HG03378 (cell line): Measurements from ENCODE around the gene C5orf22.
"Not testable (repeated sequence)": the region's sequence is repeated elsewhere in the genome, so short reads cannot be mapped to it uniquely, and the experiment has no call there.

Experiments used
- ATAC-seq: cut with Tn5 transposase; IDR thresholded peaks from one replicate; pipeline ENCODE4 v1.9.1; 2021; ENCODE audit warnings: mild to moderate bottlenecking, moderate library complexity; ENCODE audit not compliant: unreplicated experiment

Gene C5orf22

DNA sequence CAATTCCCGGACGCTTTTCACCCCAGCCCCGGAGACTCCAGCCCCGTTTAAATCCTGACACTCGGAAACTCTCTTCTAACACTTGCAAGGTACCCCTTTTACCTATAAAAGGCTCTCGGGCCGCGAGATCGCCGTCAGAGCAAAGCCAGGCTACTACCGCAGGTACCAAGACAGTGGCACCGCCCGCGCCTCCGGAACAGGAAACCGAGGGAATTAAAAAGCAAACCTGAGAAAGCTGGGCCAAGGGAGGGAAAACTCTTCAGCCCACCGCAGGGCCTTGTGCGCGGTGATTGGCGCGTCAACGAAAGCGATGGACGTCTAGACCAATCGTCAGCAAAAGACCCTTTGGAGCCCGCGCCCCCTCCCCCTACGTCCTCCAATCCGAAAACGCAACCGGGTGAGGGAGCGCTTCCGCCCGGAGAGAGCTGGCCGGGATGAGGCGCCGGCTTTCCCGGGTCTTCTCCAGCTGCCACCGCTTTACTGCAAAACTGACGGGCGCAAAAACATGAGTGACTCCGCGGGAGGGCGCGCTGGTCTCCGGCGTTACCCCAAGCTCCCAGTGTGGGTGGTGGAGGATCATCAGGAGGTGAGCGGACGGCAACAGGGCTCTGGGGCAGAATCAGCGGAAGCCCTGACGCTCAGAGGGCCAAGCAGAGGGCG lies at the start of gene C5orf22, which contains the start of gene DROSHA:
Gene C5orf22 (plus strand): TSS at position 414 of the 660 bp plus-strand sequence. CDS start 92 bp downstream, at position 506.
Gene DROSHA (minus strand): TSS at position 206 of the 660 bp plus-strand sequence. CDS start 3,034 bp downstream, outside the sequence.
- peak; percentile 95 for ATAC-seq

DNA sequence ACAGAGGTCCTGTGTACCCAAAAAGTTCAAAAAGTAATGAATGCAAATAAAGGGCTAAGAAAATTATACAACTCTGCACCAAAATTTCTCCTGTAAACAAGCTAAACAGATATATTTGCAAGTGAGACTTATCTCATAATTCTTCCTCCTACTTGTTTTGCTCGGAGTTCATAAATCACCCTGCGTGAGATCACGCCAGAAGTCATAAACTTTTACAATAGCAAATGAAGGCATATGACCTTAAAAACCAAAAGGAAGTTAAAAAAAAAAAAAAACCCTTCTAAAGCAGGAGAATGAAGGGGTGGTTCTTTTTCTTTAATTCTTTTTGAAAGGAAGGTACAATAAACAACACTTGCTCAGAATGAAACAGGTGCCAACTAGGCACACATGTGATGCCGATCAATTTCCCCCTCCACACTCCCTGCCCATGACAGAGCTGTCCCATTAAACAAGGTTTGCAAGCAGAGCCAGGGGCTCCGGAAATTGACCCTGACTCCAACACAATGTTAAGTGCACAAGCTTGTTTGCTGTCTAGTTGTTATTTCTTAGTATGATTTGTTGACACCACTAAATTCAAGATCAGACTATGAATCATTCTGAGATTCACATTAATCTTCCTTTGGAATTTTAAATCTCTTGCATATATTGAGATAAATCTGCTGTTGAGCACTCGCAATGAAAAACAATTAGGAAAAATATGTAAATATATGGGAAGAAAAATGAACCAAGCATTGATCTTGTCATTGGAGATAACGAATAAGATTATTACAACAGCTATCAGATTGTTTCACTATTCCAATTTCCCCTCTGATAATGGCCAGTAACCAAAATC lies 46.5 kb upstream of the C5orf22 start:
- no peak for ATAC-seq

- ATAC-seq: no peak
Measured at GRCh38 chr5:31486441-31486840, 45.7 kb upstream of the C5orf22 start.

DNA sequence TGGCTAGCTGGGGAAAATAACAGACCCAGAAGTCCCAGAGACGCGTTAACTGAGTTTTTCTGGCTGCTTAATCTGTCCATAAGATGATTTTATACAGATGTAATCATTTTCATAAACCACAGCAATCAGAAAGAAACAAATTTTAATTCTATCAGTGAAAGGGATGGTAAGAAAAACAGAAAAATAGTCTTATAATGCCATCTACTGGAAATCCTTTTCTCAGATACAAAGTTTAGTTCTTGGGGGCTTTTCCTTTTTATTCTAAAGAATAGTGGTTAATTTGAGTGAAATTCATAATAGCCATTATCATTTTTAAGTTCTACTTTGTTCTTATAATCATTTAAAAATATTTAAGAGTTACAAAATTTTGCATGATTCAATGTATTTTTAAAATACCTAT lies 44.6 kb upstream of the C5orf22 start:
- no peak for ATAC-seq

DNA sequence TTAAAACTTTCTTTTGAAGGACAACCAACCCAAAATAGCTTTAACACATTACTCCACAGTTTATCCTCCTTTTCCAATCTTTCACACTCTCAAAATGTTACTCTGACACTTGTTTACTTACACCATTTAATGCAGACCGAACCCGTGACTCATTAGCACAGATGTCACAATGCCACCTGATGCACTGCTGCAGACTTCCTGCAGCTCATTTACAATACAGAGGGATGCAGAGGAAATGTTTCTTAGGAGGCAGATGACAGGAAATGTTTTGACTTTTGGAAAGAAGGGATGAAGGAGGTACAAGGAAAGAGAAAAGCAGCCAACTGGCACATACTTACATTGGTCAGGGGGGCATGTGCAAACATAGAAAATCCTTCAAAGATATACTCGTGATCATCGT lies 39.2 kb upstream of the C5orf22 start:
- no peak for ATAC-seq

GRCh38 chr5:31495336-31495735 lies 36.8 kb upstream of the C5orf22 start:
- ATAC-seq: no peak

DNA sequence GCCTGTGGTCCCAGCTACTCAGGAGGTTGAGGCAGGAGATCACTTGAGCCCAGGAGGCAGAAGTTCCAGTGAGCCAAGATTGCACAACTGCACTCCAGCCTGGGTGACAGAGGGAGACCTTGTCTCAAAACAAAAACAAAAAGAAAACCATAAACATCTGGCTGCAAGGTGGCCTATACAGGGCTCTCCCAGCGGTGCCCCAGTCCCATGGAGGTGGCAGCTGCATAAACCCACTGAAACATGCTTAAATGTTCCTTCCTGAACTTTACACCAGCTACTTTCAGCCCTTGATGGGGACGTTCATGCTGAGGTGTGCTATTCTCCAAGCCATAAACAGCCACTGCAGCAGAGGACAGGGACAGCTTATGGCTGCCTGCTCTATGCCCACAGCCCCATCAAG lies 35.8 kb upstream of the C5orf22 start:
- ATAC-seq: no peak

DNA sequence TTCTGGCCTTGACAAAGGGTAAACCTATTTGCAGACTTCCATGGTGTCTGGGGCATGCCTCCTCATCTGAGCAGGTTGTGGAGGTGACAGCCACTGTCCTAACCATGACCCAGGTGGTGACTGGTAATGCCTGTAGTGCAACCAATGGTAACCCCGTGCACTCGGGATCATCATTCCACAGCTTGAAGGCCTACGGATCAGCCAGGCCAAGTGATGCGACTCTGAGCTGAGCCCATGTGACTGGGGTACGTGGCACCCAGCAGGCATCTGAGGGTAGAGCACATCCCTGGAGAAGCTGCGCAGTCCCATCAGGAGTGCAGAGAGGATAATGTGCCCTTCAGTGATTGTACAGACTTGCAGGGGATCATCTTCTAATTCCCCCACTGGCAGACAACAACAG lies 35.2 kb upstream of the C5orf22 start:
- no peak for ATAC-seq

GRCh38 chr5:31500256-31500655 lies 31.8 kb upstream of the C5orf22 start:
- ATAC-seq: no peak

DNA sequence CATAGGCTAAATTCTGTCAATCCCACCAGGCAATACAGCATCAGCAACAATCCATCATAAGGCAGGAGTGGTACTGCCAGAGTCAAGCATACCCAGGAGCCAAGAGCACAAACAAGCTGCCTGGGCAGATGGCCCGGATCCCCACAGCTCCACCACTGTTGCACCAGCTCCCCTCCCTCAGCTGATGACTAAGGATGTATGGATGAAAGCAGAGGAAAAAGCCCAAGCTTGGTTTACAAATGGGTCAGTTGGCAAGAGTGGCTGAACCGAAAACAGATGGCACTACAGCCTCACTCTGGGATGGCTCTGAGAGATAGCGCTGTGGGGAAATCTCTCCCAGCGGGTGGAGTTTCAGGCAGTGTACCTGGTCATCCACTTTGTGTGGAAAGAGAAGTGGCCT lies 29.6 kb upstream of the C5orf22 start:
- no peak for ATAC-seq

- no peak for ATAC-seq
Measured at GRCh38 chr5:31504529-31504928, 27.6 kb upstream of the C5orf22 start.

GRCh38 chr5:31511305-31511704 lies 20.8 kb upstream of the C5orf22 start:
- no peak for ATAC-seq

DNA sequence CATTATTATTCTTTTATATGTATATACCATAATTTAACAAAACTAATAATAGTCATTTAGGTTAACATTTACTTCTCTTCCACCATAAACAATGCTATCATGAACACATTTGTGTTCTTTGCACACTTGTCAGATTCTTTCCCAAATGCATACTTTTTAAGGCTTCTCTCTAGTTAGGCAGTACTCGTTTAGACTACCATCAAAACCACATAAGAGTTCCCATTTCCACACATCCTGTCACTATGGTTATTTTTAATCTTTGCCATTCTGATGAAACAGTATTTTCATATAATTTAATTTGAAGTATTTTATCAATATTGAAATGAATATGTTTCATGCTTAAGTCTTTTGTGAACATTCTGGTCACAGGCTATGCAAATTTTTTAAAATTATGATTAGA lies 15.3 kb upstream of the C5orf22 start:
- no peak for ATAC-seq

- no peak for ATAC-seq
Measured at GRCh38 chr5:31523041-31523440, 9.1 kb upstream of the C5orf22 start.

DNA sequence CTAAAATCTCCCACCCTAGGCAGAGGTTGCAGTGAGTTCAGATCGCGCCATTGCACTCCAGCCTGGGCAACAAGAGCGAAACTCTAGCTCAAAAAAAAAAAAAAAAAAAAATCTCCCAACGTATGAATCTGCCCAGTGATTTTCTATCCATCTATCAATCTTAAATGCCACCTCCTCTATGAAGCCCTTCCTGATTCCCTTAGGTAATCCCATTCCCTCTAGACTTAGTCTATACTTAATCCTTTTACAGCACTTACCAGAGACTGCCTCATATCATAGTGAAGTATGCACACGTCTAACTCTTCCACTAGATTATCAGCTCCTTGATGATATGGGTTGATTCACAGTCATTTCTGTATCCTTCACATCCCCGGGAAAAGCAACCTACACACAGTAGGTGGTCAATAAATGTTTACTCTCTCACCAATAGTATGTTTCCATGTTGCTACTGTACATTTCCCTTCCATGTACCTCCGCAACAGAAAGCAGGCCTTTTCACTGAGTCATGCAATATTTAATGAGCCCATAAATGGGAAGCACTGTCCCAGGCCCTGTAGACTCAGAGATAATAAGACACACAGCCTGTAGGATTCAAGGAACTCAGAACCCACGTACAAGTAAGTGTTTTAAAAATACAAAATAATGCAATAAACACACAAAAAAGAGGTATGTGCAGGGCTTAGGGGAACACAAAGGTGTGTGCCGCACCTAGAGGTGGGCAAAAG lies 1.4 kb upstream of the C5orf22 start:
- ATAC-seq: no peak

GRCh38 chr5:31531543-31531887 lies 586 bp upstream of the C5orf22 start:
- ATAC-seq: peak; percentile 28

DNA sequence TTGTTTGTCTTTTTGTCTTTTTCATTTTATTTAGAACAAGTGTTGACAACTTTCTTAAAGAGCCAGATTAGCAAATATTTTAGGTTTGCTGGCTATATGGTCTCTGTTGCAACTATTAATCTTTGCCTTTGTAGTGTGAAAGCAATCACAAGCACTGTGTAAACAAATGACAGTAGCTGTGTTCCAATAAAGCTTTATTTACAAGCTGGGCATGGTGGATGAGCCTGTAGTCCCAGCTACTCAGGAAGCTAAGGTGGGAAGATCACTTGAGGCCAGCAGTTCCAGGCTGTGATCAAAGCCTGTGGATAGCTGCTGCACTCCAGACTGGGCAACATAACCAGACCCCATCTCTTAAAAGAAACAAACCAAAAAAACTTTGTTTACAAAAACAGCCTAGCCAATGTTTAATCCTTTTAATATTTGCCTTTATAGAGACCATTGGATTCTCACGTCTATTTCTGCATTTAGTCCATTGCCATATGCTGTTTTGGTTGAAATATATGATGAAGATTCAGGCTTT lies 2.5 kb downstream of the C5orf22 start:
- no peak for ATAC-seq

- ATAC-seq: no peak
Measured at GRCh38 chr5:31536873-31537272, 4.8 kb downstream of the C5orf22 start.

GRCh38 chr5:31537349-31537748 lies 5.2 kb downstream of the C5orf22 start:
- ATAC-seq: no peak

DNA sequence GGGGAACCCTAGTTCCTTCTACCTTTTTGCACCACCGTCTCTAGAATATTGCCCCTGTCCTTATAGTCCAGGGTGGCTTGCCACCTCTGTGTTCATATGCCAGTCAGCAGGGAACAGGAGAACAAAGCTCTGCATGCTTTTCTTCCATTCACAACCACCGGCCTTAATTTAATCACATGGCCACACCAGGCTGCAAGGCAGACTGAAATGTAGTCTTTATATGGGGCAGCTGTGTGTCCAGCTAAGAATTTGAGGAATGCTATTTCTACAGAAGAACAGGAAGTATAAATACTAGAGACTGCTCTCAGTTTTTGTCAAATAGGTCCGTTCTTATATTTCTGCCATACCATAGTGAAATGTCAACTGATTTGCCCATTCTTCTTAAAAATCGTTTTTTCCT lies 5.8 kb downstream of the C5orf22 start:
- ATAC-seq: no peak

GRCh38 chr5:31549114-31549513 lies 17.0 kb downstream of the C5orf22 start:
- not testable (repeated sequence) for ATAC-seq
